Measurements from ENCODE around the gene EPB42. TPM values are rescaled to one million over a fixed set of nuclear protein-coding genes. Genes with fewer than 3 reads are reported as not detected.
A peak's percentile ranks its signal among the peaks of the same experiment; 100 is the strongest.
"Not testable (repeated sequence)": the region's sequence is repeated elsewhere in the genome, so short reads cannot be mapped to it uniquely, and the experiment has no call there.

Gene EPB42
- total RNA-seq, 1 donor from 2014 or later = not detected

DNA sequence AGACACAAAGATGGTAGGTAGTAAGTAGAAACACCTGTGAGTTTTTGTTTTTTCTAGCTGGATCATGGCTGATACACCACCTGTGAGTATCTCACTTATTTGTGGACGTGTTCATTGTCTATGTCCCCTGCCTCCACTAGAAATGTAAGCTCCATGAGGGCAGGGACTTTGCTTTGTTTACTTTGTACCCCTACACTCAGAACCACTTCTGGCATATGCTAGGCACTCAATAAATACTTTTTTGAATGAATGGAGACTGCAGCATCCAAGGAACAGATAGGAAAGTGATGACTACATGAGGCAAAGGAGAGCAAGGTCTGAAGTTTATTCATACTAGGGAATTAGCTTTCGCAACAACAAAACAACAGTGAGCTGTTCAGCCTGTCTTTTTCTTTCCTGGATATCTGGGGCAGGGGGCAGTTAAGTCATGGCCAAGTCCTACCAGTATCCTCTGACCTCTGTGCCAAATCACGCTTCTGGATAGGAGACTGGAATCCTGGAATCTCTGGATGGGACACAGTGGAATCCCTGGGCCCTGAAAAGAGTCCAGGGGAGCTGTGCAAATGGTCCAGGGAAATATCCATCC is 11.6 kb upstream of the EPB42 start:
- DNase-seq = no peak
- no peaks in the 10 kb centered on the region for H3K4me1 Mint-ChIP-seq
- H3K36me3 Mint-ChIP-seq (ENCODE audit: low read depth) = no peaks in the 10 kb centered on the region
- no peak overlapping the region for H3K4me3 Mint-ChIP-seq
- intact Hi-C loops (cut with micrococcal nuclease) = no loop called here
- H3K9me3 Mint-ChIP-seq = no peaks in the 10 kb centered on the region
- H3K27ac Mint-ChIP-seq = no peak overlapping the region
- H3K27me3 Mint-ChIP-seq = peaks cover 3% of the 10 kb centered on the region

DNA sequence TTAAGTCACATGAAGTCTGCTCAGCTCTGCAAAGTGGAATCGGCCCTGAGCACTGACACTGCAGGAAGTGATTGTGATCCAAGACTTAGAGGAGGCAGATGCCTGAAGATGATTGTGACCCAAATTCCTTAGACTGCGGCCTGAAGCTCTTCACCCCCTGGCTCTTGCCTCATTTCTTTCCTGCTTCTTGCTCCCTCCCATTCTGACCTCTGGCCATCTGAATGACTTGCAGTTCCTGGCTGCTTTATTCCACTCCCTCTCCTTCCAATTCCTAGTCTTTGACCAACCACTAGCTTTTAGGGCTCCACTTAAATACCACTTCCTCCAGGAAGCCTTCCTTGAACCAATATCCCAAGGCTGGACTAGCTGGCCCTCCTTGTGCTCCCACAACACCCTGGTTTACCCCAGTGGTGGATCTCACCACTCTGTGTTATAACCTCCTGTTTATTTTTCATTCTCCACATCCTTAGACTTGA is 9.9 kb upstream of the EPB42 start:
- no peaks in the 10 kb centered on the region for H3K9me3 Mint-ChIP-seq
- no peak overlapping the region for H3K27ac Mint-ChIP-seq
- H3K27me3 Mint-ChIP-seq = peaks cover 3% of the 10 kb centered on the region
- no peak for DNase-seq
- intact Hi-C loops (cut with micrococcal nuclease) = no loop called here
- no peaks in the 10 kb centered on the region for H3K36me3 Mint-ChIP-seq (ENCODE audit: low read depth)
- no peak overlapping the region for H3K4me3 Mint-ChIP-seq
- peaks cover 3% of the 10 kb centered on the region for H3K4me1 Mint-ChIP-seq

GRCh38 chr15:43229977-43230376 is 9.2 kb upstream of the EPB42 start:
- intact Hi-C loops (cut with micrococcal nuclease) = loop anchor here (5.0 kb wide), 1 partner anchor 37 kb away; the partner anchor contains the start of gene TGM5
- Mint-ChIP-seq H3K9me3 (no peaks in the 10 kb centered on the region), H3K27me3 (peaks cover 3% of the 10 kb centered on the region)

GRCh38 chr15:43226436-43227305 is 5.9 kb upstream of the EPB42 start:
- peaks cover 10% of the 10 kb centered on the region for H3K27me3 Mint-ChIP-seq
- peaks cover 5% of the 10 kb centered on the region for H3K4me1 Mint-ChIP-seq
- DNase-seq = no peak
- no peak overlapping the region for H3K27ac Mint-ChIP-seq
- H3K4me3 Mint-ChIP-seq = no peak overlapping the region
- no peaks in the 10 kb centered on the region for H3K36me3 Mint-ChIP-seq (ENCODE audit: low read depth)
- intact Hi-C loops (cut with micrococcal nuclease) = loop anchor here (5.0 kb wide), 1 partner anchor 41 kb away; the partner anchor contains the start of gene TGM5
- H3K9me3 Mint-ChIP-seq = no peaks in the 10 kb centered on the region

More at GRCh38 chr15:43229977-43230376, 9.2 kb upstream of the EPB42 start:
- DNase-seq = no peak
- Mint-ChIP-seq H3K27ac (no peak overlapping the region), H3K4me3 (no peak overlapping the region), H3K36me3 (ENCODE audit: low read depth) (no peaks in the 10 kb centered on the region), H3K4me1 (peaks cover 5% of the 10 kb centered on the region)

GRCh38 chr15:43225950-43226255 is 5.1 kb upstream of the EPB42 start:
- not testable (repeated sequence) for H3K36me3 Mint-ChIP-seq (ENCODE audit: low read depth); H3K4me1 Mint-ChIP-seq; H3K27ac Mint-ChIP-seq; DNase-seq; H3K4me3 Mint-ChIP-seq; H3K9me3 Mint-ChIP-seq
- intact Hi-C loops (cut with micrococcal nuclease) = loop anchor here (1.0 to 5.0 kb wide), 2 partner anchors 41 to 59 kb away; partner anchors contain the start of gene TGM5
- H3K27me3 Mint-ChIP-seq = peaks cover 13% of the 10 kb centered on the region

GRCh38 chr15:43225201-43225949 is 4.6 kb upstream of the EPB42 start:
- no peak overlapping the region for H3K27ac Mint-ChIP-seq
- intact Hi-C loops (cut with micrococcal nuclease) = loop anchor here (1.0 to 5.0 kb wide), 2 partner anchors 42 to 60 kb away; partner anchors contain the start of gene TGM5
- peaks cover 5% of the 10 kb centered on the region for H3K4me1 Mint-ChIP-seq
- DNase-seq = peak; percentile 87
- peaks cover 14% of the 10 kb centered on the region for H3K27me3 Mint-ChIP-seq
- H3K36me3 Mint-ChIP-seq (ENCODE audit: low read depth) = no peaks in the 10 kb centered on the region
- no peak overlapping the region for H3K4me3 Mint-ChIP-seq
- no peaks in the 10 kb centered on the region for H3K9me3 Mint-ChIP-seq

GRCh38 chr15:43221422-43221821 is 604 bp upstream of the EPB42 start:
- no peaks in the 10 kb centered on the region for H3K36me3 Mint-ChIP-seq (ENCODE audit: low read depth)
- H3K27ac Mint-ChIP-seq = no peak overlapping the region
- no peak overlapping the region for H3K4me3 Mint-ChIP-seq
- H3K27me3 Mint-ChIP-seq = peaks cover 16% of the 10 kb centered on the region
- peaks cover 5% of the 10 kb centered on the region for H3K4me1 Mint-ChIP-seq
- H3K9me3 Mint-ChIP-seq = no peaks in the 10 kb centered on the region
- DNase-seq = no peak
- intact Hi-C loops (cut with micrococcal nuclease) = no loop called here

DNA sequence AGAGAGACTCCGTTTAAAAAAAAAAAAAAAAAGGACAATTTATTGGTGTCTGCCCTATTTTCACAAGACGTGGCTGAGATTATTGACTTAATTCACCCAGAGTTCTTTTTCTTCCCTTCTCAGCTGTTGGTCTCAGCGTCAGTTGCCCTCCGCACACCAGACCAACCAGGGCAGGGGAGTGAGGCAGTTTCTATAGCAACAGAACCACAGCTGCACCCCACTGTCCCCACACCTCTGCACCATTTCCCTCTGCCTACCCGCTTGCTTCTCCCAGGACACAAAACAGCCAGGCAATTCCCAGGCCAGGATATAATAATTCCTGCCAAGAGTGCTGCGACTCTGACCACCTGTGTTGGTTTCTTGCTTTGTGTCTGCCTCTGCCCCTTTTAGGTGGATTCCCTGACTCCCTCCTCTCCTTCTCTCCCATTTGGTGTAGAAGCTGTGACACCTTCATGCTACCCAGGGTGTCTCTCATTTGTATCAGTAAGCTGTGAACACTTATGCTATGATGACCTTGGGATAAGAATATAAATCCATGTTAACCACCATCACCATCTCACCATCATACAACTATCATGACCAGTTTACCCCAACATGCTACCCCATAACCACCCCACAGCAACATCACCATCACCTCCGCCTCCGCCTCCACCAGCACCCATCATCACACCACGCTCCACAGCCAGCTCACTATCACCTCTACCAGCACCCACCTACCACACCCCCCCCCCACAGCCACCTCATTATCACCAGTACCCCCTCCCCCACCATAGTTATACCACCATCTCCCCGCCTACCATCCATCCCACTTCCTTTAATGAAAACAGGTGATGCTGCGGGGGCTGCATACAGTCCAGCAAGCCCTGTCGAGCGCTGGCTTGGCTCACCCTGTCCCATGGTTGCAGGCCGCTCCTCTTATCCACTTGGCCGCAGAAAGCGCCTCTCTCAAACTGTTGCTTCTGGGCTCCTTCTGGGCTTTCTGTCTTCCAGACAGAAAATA is 589 bp downstream of the EPB42 start:
- intact Hi-C loops (cut with micrococcal nuclease) = no loop called here
- Mint-ChIP-seq H3K4me1 (no peaks in the 10 kb centered on the region), H3K27ac (no peak overlapping the region), H3K4me3 (no peak overlapping the region), H3K36me3 (ENCODE audit: low read depth) (no peaks in the 10 kb centered on the region), H3K27me3 (peaks cover 16% of the 10 kb centered on the region), H3K9me3 (no peaks in the 10 kb centered on the region)
- DNase-seq = no peak

DNA sequence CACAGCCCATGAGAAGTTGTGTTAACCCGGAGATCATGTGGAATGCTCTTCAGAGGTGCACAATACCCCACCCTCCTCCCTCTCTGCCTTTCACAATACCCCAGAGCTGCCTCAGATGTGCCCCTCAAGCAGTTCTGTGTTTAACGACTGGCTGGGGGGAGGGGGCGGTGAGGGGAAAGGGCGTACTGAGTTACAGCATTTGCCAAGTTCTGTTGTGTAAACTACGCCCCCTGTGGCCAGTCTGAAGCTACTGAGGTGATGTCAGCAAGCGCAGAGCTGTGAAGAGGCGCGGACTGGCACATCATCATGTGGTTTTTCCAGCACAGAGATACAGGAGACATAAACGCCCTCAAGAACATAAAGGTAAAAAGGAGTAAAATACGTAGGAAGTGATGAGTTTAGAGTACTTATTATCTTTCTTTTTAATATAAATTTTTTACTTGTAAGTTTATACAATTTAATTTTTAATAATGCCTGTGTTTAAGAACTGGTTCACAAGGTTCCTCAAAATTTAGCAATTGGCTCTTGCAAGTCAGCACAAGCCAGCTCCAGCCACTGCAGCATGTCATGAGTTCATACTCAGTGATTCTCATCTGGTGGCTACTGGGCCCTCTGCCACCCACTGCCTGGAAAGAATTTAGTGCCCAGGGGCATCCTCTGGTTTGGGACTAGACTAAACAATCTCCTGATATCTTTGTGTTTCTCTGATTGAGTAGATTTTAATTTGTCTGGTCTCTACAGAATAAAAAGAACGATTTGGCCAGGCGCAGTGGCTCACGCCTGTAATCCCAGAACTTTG is 1.7 kb downstream of the EPB42 start:
- H3K9me3 Mint-ChIP-seq = no peaks in the 10 kb centered on the region
- H3K4me1 Mint-ChIP-seq = no peaks in the 10 kb centered on the region
- H3K27me3 Mint-ChIP-seq = peaks cover 13% of the 10 kb centered on the region
- intact Hi-C loops (cut with micrococcal nuclease) = no loop called here
- H3K36me3 Mint-ChIP-seq (ENCODE audit: low read depth) = no peaks in the 10 kb centered on the region
- DNase-seq = no peak
- no peak overlapping the region for H3K27ac Mint-ChIP-seq
- no peak overlapping the region for H3K4me3 Mint-ChIP-seq

- Mint-ChIP-seq H3K27ac (no peak overlapping the region), H3K4me3 (no peak overlapping the region), H3K9me3 (no peaks in the 10 kb centered on the region), H3K36me3 (ENCODE audit: low read depth) (no peaks in the 10 kb centered on the region), H3K4me1 (no peaks in the 10 kb centered on the region), H3K27me3 (peaks cover 7% of the 10 kb centered on the region)
- DNase-seq = no peak
- intact Hi-C loops (cut with micrococcal nuclease) = no loop called here
These were observed 4.9 kb downstream of the EPB42 start for GRCh38 chr15:43215961-43216360.

DNA sequence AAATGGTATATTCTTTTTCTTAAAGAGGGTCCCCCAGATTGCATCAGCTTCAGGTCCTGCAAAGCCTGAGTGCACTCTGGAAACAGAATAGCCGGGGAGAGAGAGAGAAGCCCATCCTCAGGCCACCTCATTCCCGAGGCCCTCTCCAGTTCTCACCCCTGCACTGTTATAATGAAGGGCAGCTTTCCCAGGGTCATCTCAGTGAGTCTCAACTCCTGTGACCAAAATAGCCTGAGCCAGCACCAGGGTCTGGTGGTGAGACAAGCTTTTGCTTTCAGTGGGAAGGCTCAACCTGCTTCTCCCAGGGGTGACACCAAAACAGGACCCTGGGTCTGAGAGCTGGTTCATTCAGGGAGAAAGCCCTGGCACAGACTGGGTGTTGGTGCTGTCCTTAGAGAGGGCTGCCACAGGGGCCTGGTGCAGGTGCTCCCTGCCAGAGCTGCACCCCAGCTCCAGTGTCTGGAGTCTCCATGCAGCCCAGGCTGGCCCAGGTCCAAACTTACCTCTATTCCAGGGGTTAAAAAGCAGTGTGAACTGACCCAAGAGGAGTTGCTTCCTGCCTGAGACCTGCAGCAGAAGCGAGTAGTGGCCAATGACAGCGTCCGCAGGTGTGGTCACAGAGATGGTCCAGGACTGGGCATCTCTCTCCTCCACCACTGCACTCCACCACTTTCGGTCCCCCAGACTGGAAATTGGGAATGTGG is 6.1 kb downstream of the EPB42 start:
- Mint-ChIP-seq H3K27me3 (peaks cover 10% of the 10 kb centered on the region), H3K4me1 (no peaks in the 10 kb centered on the region), H3K36me3 (ENCODE audit: low read depth) (no peaks in the 10 kb centered on the region), H3K27ac (no peak overlapping the region), H3K4me3 (no peak overlapping the region), H3K9me3 (no peaks in the 10 kb centered on the region)
- intact Hi-C loops (cut with micrococcal nuclease) = no loop called here
- no peak for DNase-seq

DNA sequence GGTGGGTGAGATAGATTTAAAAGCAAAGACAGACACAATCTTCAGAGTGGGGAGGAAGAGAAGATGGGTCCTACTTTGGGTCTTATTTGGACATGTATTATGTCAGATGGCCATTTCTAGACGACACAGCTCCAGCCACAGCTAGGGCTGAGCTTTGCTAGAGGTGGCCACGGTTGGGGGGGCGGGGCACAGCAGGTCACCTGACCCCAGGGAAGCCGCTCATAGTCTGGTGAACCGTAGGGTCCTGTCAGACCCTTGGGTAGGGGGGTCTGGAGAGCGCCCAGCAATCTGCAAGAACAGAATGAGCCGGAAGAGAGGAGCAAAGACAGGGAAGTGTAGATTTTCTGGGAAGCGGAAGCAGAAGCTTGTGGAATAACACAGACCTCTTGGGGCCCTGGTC is 6.6 kb downstream of the EPB42 start:
- Mint-ChIP-seq H3K9me3 (no peaks in the 10 kb centered on the region), H3K27ac (no peak overlapping the region), H3K36me3 (ENCODE audit: low read depth) (no peaks in the 10 kb centered on the region)

More for the DNA sequence above, 6.6 kb downstream of the EPB42 start:
- H3K4me3 Mint-ChIP-seq = no peak overlapping the region
- H3K4me1 Mint-ChIP-seq = no peaks in the 10 kb centered on the region
- H3K27me3 Mint-ChIP-seq = peaks cover 11% of the 10 kb centered on the region
- intact Hi-C loops (cut with micrococcal nuclease) = no loop called here
- DNase-seq = no peak

All from activated CD4-positive, alpha-beta T cell treated with anti-CD3 and anti-CD28 coated beads, Interleukin-2, amount 10 ng/mL, durations not matched to agents 24 days and 14 days (primary cell).